HL-60 (cell line): ENCODE data around the gene HEMK1.
A peak's percentile ranks its signal among the peaks of the same experiment; 100 is the strongest.

Experiments
- DNase-seq, 2 experiments: peaks; one replicate each; pipeline ENCODE4 v3.0.0-alpha.2; 2010 to 2020; ENCODE audit warnings: low read depth in 1 of 2, low spot score in 1 of 2
- H3K27ac ChIP-seq: fragments of 250-450 bp; sonication (Bioruptor Pico); replicated peaks from 2 replicates; pipeline ENCODE4 v1.5.1; 2020; ENCODE audit warnings: mild to moderate bottlenecking, moderate library complexity
- H3K27me3 ChIP-seq: fragments of 250-450 bp; sonication (Bioruptor Pico); 2 replicates; pipeline ENCODE4 v1.5.1; 2021; ENCODE audit warnings: mild to moderate bottlenecking, moderate library complexity; ENCODE audit not compliant: insufficient read depth, poor library complexity, severe bottlenecking
- H3K4me3 ChIP-seq: replicated peaks from 2 replicates; pipeline ENCODE4 v1.5.1; 2011; ENCODE audit warnings: mild to moderate bottlenecking, control low read depth, low read length; ENCODE audit not compliant: insufficient read depth
- CTCF ChIP-seq: IDR thresholded peaks from one replicate; pipeline ENCODE4 v1.5.1; 2011; ENCODE audit warnings: low read length, control low read depth, inconsistent platforms; ENCODE audit not compliant: insufficient read depth
- GABPA ChIP-seq: IDR thresholded peaks from 2 replicates; pipeline ENCODE4 v1.6.1; 2012; ENCODE audit warnings: low read depth
- POLR2AphosphoS5 ChIP-seq: IDR thresholded peaks from 2 replicates; pipeline ENCODE4 v1.6.1; 2012; ENCODE audit warnings: low read depth
- REST ChIP-seq: IDR thresholded peaks from 2 replicates; pipeline ENCODE4 v1.6.1; 2012; ENCODE audit warnings: low read depth; ENCODE audit not compliant: insufficient replicate concordance
- SPI1 ChIP-seq: IDR thresholded peaks from 2 replicates; pipeline ENCODE4 v1.6.1; 2012; ENCODE audit warnings: low read depth, mild to moderate bottlenecking, borderline replicate concordance

HEMK1 gene

GRCh38 chr3:50617096-50617791, 47.9 kb downstream of the HEMK1 start, which contains the start of gene MAPKAPK3:
TSS of gene MAPKAPK3 (plus strand) at chr3:50617151. CDS start at chr3:50617566, 415 bp downstream.
- peak within 1 kb of the TSS; percentile 99 for H3K27ac ChIP-seq
- DNase-seq, result peak; percentile 68 to 75
- peak within 1 kb of the TSS; percentile 60 for H3K4me3 ChIP-seq
- TF ChIP-seq POLR2AphosphoS5 (no peak; the same call in 1 of the 2 replicates), CTCF (no peak), SPI1 (peak; percentile 62; the same call in 1 of the 2 replicates), REST (no peak)
- H3K27me3 ChIP-seq, result no peaks in the 10 kb centered on the region

- H3K4me3 ChIP-seq, result peak overlapping the region; percentile 60
- no peaks in the 10 kb centered on the region for H3K27me3 ChIP-seq
- DNase-seq, result peak in 1 of 2 experiments; percentile 44
- peak overlapping the region; percentile 99 for H3K27ac ChIP-seq
- TF ChIP-seq REST, result no peak
- TF ChIP-seq SPI1, result no peak
- TF ChIP-seq CTCF, result no peak
- no peak for TF ChIP-seq POLR2AphosphoS5
- TF ChIP-seq GABPA, result no peak
These were observed 48.7 kb downstream of the HEMK1 start for GRCh38 chr3:50617911-50618481.

GRCh38 chr3:50620420-50620819, 51.1 kb downstream of the HEMK1 start:
- peak overlapping the region; percentile 99 for H3K27ac ChIP-seq
- TF ChIP-seq CTCF (peak; percentile 44), POLR2AphosphoS5 (peak; percentile 94), SPI1 (peak; percentile 99), GABPA (peak; percentile 46; the same call in 1 of the 2 replicates), REST (no peak)
- peak overlapping the region; percentile 11 for H3K4me3 ChIP-seq

More at GRCh38 chr3:50620420-50620819, 51.1 kb downstream of the HEMK1 start:
- H3K27me3 ChIP-seq, result no peaks in the 10 kb centered on the region
- peak; percentile 85 to 96 for DNase-seq
